Head of caudate nucleus (tissue), 42 donors: ENCODE data around the gene PTPRB.

Experiments
- DNase-seq, 42 donors: peaks; one replicate each; pipeline versions ENCODE4 v3.0.0 to v3.0.0-alpha.2; 2020 to 2021; ENCODE audit warnings: mixed read lengths in 7 of 42
- intact Hi-C: fragments of 100-400 bp; cut with DNase I; formaldehyde crosslinking; loops from one replicate; pipeline ENCODE4 v1.15.0; 2022

Gene PTPRB

DNA sequence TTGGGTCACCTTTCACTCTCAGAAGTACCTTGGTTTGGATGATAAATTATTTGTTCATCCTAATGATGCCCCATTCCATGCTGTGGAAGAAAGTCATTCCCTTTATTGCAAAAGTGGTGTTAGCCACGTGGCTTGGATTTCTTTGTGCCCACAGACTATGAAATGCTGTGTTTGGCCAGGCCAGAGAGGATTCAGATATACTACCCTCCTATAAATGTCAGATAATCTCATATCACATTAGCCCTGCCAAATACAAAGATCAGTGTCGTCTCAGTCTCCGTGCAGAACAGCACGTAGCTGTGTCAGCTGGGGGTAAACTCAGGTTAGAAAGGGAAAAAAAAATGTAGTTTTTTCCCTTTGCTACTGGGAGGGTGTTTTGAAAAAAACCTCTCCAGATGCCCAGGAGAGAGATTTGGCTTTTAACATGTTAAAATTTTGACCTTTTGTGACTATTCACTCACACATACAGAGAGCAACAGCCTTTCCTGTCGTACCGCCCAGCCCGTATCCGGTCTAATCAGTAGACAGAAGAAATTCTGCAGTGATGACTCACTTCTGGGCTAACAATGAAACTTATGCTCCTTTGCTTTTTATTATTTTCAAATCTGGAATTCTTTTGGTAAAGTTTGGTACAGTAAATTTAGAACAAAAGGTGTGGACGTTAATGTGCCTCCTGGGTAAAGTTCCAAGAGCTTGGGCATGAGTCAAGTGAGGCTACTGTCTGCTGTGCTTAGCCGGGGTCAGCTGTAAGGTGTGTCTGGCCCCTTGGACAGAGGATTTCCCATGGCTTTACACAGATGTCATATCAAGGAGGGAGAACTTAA is 8.5 kb upstream of the PTPRB start:
- intact Hi-C loops: no loop called here
- DNase-seq: peak in 1 of 42 donors; percentile 4

- intact Hi-C loops: no loop called here
Measured at GRCh38 chr12:70644861-70645260, 7.6 kb upstream of the PTPRB start.

GRCh38 chr12:70643939-70644338 is 6.7 kb upstream of the PTPRB start:
- no peak for DNase-seq
- intact Hi-C loops: no loop called here

More at GRCh38 chr12:70644861-70645260, 7.6 kb upstream of the PTPRB start:
- DNase-seq: no peak

- intact Hi-C loops: no loop called here
- no peak for DNase-seq
Measured at GRCh38 chr12:70641691-70642090, 4.5 kb upstream of the PTPRB start.

- DNase-seq: no peak
- intact Hi-C loops: no loop called here
Measured at GRCh38 chr12:70640901-70641300, 3.7 kb upstream of the PTPRB start.

- DNase-seq: no peak
- intact Hi-C loops: no loop called here
Measured at GRCh38 chr12:70639535-70639934, 2.3 kb upstream of the PTPRB start.

DNA sequence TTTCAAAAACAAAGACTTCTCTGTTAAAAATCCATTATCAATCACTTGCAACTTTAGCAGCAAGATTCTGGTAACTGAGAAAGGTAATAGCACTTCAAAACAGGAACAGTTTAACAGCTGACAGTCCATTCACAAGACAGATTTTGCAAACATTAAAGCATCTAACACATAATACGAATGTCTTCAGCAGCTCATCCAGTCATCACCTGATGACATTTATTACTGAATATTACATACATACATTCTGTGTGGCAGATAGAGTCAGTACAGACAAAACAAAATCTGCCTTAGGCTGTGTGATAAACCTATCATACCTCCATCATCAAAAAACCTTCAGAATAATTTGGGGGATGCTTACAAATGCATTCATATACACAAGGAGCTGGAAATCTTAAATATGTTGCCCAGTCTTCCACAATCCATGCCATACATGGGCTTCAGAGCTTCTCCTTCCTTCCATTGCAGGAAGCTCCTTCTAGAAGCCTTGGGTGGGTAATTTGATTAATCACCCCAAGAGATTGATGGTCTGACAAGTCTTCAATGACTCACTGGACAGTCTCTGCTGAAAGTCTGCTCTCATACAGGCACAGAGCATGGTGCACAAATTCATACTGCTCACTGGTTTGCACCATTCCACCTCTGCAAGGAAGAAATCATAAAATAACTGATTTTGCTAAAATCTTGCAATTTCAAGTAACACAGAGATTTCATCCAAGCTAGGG is 1.6 kb upstream of the PTPRB start:
- no peak for DNase-seq
- intact Hi-C loops: no loop called here

- intact Hi-C loops: no loop called here
Measured at GRCh38 chr12:70635755-70636154, 1.5 kb downstream of the PTPRB start.

DNA sequence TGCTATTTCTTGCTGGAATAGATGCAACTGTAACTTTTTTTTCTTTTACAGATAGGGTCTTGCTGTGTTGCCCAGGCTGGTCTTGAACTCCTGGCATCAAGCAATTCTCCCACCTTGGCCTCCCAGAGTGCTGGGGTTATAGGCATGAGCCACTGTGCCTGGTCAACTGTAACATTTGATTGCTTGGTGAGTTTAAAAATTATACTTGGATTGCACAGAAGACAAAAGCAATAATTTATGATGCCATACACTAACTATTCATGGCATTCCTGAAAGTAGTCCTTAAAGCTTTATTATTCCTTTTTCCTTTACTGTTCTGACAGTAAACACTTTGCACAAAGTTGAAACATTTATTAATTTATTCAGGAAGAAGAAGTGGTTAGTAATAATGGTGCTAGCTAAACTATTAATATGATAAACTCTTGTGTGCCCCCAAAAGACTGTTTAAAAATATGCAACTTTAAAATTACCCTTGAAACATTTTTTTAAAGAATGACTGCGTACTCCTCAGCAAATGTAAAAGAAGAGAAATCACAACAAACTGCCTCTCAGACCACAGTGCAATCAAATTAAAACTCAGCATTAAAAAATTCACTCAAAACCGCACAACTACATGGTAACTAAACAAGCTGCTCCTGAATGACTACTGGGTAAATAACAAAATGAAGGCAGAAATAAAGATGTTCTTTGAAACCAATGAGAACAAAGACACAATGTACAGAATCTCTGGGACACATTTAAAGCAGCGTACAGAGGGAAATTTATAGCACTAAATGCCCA is 8.3 kb downstream of the PTPRB start:
- intact Hi-C loops: no loop called here
- DNase-seq: no peak

More at GRCh38 chr12:70635755-70636154, 1.5 kb downstream of the PTPRB start:
- no peak for DNase-seq

GRCh38 chr12:70627677-70628076 is 9.6 kb downstream of the PTPRB start:
- DNase-seq: no peak
- intact Hi-C loops: no loop called here

DNA sequence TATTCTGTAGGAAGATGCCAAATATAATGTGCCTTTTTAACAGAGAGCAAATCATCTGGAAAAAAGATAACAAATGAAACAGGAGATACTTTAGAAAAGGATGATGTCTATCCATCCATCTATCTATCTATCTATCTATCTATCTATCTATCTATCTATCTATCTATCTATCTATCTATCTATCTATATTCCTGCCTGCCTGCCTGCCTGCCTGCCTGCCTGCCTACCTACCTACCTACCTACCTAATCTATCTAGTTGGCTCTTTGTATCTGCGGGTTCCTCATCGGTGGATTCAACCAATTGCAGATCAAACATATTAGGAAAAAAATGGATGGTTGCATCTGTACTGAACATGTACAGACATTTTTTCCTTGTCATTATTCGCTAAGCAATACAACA is 11.0 kb downstream of the PTPRB start:
- no peak for DNase-seq
- intact Hi-C loops: no loop called here

DNA sequence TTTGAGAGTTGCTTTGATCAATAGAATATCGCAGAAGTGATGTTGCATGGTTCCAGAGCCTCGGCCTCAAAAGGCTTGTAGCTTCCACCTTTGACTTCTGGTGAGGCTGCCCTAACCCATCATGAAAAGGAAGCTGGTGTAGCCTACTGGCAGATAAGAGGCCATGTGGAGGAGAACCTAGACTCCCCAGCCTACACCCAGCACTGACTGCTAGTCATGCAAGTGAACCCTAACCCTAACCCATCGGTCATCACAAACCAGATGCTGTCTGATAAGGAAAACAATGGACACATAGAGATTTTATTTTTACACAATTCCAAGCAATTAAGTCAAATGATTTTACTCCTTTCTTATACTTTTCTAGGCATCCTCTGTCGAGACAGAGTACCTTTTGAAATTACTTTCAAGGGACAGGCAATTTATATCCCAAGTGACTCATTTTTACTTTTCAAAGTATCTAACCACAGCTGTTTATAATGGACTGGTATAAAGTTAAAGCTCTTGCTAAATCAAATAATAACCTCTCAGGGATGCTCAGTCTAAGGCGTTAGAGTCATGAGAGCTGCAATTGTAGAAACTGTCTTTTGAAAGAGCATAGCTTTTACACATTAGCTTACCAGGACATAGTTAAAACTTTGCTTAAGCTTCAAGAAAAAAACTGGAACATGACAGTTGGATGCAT is 17.6 kb downstream of the PTPRB start:
- DNase-seq: no peak
- intact Hi-C loops: no loop called here

- no peak for DNase-seq
- intact Hi-C loops: no loop called here
Measured at GRCh38 chr12:70618371-70618770, 18.9 kb downstream of the PTPRB start.

DNA sequence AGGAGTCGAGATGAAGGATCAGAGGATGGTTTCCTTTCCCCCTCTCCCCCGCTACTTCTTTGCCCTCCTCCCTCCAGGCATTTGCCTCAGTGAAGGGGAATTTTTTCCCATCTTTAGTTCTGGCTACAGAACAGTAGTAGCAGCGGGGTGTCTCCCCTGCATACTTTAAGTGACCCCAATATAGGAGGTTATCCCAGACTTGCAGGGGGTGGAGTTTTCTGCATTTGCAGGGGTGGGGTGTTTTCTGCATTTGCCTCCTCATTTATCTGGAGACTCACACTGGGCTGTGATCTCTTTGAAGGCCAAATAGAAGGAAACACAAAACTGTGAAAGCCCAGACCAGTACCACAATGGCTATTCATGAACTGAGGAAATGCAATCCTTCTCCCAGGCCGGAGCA is 19.8 kb downstream of the PTPRB start:
- DNase-seq: no peak
- intact Hi-C loops: no loop called here

GRCh38 chr12:70615174-70615866 is 21.9 kb downstream of the PTPRB start:
- intact Hi-C loops: no loop called here
- no peak for DNase-seq

GRCh38 chr12:70609739-70610491 is 27.3 kb downstream of the PTPRB start:
- peak in 32 of 42 donors; percentile 3 to 64 (median 16) for DNase-seq
- intact Hi-C loops: no loop called here

DNA sequence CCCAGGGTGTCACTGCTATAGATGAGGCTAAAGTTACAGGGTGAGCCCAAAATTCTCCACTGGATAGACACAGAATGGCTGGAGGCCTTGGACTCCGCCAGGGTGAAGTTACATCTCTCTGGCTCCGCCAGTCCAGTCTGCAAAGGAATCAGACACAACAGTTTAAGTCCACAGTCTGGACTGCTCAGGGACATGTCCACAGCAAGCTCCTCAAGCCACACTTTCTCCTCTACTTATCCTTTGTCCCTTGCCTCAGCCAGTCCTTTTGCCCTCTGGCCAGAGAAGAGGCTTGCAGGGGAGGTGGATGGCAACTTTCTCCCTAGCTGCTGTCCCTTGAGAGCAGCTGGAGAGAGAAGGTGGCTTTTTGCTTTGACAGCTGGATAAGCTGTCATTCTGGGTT is 28.0 kb downstream of the PTPRB start:
- no peak for DNase-seq
- intact Hi-C loops: no loop called here

DNA sequence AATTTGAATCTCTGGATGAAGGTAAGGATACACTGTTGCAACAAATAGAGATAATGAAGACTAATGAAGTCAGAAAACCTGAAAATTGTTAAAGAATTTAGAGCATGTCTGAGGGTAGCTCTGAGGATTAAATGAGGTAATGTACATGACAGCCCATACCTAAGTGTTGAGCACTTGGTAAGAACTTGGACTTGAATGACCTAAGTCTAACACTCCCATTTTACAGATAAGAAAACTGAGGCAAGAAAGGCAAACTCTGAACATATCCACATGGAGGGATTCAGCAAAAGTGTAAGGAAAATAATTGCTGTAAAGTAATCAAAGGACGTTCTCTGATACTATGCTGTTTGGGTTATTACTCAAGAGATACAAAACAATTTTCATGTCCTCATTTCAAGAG is 29.0 kb downstream of the PTPRB start:
- intact Hi-C loops: no loop called here
- DNase-seq: no peak
